Suppressor macrophage (primary cell): ENCODE results near the gene PAPPA2.
"Not testable (repeated sequence)": the region's sequence is repeated elsewhere in the genome, so short reads cannot be mapped to it uniquely, and the experiment has no call there.

Experiments used
- DNase-seq, 4 experiments: peaks; one replicate each; pipeline ENCODE4 v3.0.0-alpha.2; 2020 to 2022

The PAPPA2 gene

DNA sequence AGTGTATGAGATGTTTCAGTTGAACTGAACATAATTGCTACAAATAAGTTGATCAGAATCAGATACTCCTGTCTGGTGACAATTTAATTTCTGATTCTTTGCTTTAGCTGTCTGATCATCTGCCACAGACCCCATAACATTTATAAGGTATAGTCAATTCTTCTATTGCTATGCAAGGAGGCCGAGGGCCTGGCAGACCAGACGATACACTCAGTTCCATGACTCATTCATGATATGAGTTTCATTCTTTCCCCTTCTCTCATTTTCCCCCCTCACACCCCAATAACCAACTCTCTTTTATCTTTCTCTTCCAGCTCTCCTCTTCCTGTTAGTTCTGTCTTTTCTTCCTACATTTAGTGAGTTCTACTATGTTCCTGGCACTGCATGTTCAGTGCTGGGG, 236.8 kb downstream of the PAPPA2 start:
- no peak for DNase-seq

GRCh38 chr1:176701151-176701866, 238.3 kb downstream of the PAPPA2 start:
- DNase-seq: no peak

DNA sequence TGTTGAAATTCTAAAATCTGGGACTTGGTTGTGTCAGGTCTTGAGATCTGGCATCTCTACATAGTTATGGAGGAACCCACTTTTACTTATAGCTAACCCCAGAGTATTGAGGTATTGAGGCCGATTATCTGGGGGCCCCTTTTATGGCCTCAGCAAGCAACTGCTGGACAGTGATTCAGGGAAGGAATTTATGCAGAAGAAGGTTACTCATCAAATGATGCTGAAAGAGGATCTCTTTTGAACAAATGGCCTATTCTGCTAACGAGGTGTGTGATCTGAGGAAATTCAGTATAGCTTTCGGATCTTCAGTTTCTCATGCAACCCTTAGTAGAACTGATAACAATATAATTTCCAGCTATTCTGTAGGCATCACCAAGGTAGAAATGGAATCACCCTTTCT, 239.9 kb downstream of the PAPPA2 start:
- DNase-seq: no peak

GRCh38 chr1:176705585-176705984, 242.6 kb downstream of the PAPPA2 start:
- DNase-seq: no peak

DNA sequence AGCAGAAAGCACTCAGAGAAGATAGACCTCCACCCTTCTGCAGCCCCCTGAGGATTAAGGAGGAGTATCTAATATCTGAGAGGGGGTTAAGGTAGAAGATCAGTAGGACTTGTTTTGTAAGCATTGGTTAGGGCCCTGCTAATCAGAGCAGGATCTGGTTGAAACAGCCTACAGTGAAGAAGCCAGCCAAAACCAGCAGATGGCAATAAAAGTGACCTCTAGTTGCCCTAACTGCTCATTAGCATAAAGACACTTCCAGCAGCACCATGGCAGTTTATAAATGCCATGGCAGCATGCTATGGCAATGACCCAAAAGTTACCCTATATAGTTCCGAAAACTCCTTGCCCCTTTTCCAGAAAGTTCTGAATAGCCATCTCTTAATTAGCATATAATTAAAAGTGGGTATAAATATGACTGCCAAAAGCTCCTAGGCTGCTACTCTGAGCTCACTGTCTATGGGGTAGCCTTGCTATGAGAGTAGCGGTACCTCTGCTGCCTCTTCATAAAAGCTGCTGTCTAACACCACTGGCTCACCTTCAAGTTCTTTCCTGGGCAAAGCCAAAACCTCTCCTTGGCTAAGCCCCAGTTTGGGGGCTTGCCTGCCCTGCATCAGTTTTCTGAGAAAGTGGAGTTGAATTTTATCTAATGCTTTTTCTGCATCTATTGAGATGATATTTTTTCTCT, 254.2 kb downstream of the PAPPA2 start:
- DNase-seq: no peak

GRCh38 chr1:176719447-176719846, 256.5 kb downstream of the PAPPA2 start:
- no peak for DNase-seq

GRCh38 chr1:176720838-176721237, 257.9 kb downstream of the PAPPA2 start:
- no peak for DNase-seq

- DNase-seq: no peak
These were observed 270.7 kb downstream of the PAPPA2 start for GRCh38 chr1:176733661-176734060.

DNA sequence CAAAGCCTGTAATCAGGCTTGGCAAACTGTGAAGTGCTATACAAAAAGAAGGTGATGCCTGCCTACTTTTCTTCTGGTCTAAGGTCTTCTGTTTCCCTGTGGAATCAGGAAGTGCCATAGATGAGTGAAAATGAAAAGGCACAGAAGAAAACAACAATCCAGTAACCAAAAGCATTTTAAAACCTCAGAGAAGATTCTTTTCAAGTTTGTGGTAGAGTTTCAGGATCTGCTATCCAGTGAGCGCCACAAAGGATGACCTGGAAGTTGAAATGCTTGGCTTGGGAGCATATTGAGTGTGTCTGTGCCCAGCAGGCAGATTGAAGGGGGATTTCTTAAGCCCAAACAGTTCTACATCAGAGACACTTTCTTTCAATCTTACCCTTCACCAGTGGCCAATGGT, 272.2 kb downstream of the PAPPA2 start:
- DNase-seq: no peak

- DNase-seq: no peak
These were observed 273.0 kb downstream of the PAPPA2 start for GRCh38 chr1:176736015-176736414.

DNA sequence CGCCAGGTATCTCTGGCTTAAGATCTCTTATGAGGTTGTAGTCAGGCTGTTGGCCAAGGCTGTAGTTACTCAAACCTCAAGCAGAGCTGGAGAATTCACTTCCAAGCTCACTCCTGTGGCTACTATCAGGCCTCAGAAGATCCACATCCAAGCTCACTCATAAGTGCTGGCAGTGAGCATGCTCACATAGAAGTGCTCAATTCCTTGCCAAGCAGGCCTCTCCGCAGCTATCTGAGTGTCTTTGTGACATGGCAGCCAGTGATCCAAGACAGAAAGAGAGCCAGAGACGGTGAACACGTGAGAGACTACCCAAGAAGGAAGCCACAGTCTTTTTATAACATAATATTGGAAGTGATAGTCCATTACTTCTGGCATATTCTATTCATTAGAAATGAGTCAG, 278.2 kb downstream of the PAPPA2 start:
- DNase-seq: no peak

GRCh38 chr1:176742322-176742721, 279.3 kb downstream of the PAPPA2 start:
- no peak for DNase-seq

DNA sequence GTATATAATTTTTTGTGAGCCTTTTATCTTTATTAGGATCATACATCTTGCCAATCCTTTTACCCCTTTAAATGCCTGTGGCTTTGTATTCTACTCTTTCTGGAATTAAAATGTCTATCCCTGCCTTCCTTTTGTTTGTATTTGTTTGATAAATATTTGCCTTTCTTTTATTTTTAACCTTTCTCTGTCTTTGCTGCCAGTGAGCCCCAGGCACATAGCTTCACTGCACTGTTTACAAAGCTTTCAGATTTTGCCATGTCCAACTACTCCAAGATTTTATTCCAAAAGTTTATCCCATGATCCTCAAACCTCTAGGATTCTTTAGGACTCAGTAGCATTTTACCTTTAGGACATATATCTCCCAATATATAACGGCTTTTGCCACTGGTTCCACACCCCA, 281.2 kb downstream of the PAPPA2 start:
- no peak for DNase-seq

DNA sequence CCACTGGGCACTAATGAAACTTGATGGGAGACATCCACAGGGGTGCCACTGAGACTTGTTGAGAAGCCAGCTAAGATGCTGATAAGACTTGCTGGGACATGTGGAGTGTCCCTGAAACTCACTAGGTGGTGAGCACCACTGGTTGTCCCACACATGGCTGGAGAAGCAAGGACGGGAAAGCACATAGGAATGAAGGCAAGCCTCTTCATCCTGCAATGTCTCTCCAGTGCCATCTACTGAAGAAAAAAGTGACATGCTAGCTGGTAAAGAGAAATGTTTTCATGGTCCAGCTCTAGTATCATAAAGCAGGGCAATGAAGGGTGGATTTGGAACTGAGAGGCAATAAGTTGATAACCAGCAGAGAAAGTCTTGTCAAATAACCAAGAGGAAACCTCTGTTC, 283.0 kb downstream of the PAPPA2 start:
- no peak for DNase-seq

- no peak for DNase-seq
These were observed 289.5 kb downstream of the PAPPA2 start for GRCh38 chr1:176752505-176752904.

DNA sequence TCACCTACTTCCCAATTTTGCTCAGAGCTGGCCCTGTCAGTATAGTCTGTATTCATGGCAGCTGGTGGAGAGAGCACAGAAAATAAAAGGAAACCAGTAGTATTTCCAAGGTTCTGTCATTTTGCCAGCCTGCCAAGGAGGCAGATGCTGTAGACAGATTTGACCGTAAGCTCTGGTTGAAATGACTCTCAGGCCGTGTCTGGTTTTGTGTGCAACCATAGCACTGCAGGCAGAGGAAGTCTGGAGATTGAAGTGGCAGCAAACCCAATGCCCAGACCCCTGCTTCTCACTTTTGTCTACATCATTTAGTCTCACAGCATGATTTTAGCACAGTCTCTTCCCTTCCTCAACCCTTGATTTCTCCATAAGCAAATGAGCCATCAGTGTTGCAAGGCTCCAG, 291.7 kb downstream of the PAPPA2 start:
- DNase-seq: no peak

DNA sequence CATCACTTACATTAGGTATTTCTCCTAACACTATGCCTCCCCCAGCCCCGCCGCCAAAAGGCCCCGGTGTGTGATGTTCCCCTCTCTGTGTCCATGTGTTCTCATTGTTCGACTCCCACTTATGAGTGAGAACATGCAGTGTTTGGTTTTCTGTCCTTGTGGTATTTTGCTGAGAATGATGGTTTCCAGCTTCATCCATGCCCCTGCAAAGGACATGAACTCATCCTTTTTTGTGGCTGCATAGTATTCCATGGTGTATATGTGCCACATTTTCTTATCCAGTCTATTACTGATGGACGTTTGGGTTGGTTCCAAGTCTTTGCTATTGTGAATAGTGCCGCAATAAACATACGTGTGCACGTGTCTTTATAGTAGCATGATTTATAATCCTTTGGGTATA, 293.8 kb downstream of the PAPPA2 start:
- DNase-seq: not testable (repeated sequence)

DNA sequence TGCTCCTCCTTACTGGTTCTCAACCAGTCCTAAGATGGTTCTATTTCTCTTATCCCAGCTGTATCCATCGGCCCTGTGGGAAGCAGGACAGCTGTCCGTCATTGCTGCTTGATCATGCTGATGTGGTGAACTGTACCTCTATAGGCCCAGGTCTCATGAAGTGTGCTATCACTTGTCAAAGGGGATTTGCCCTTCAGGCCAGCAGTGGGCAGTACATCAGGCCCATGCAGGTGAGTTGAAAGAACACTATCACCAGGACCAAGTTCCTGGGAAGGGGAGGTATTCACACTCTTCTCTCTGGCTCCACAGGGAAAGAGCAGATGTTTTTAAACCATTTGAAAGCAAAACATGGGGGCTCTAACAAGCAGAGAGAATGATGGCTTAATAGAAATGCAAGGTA, 302.6 kb downstream of the PAPPA2 start:
- no peak for DNase-seq

GRCh38 chr1:176766779-176767178, 303.8 kb downstream of the PAPPA2 start:
- DNase-seq: no peak

GRCh38 chr1:176767714-176768136, 304.8 kb downstream of the PAPPA2 start:
- no peak for DNase-seq

- DNase-seq: no peak
These were observed 305.6 kb downstream of the PAPPA2 start for GRCh38 chr1:176768532-176768931.

GRCh38 chr1:176770066-176770465, 307.1 kb downstream of the PAPPA2 start:
- no peak for DNase-seq

DNA sequence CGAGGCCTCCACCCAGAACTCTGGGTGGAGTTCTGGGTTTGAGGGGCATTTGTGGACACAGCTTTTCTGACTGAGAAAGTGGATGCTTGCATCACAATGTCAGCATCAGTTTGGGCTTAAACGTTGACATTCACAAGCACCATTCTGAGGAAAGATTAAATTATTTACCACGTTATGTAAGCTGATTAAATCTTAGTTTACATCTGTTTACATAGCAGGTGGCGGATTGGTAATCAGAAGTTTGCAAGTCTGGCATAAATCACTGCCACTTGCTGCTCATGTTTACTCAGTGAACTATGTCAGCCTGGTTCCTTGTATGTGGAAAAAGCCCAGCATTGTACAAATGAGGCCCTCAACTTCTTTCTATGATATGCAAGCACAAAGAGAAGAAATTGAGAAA, 310.1 kb downstream of the PAPPA2 start:
- DNase-seq: no peak

- DNase-seq: no peak
These were observed 311.2 kb downstream of the PAPPA2 start for GRCh38 chr1:176774224-176774623.

DNA sequence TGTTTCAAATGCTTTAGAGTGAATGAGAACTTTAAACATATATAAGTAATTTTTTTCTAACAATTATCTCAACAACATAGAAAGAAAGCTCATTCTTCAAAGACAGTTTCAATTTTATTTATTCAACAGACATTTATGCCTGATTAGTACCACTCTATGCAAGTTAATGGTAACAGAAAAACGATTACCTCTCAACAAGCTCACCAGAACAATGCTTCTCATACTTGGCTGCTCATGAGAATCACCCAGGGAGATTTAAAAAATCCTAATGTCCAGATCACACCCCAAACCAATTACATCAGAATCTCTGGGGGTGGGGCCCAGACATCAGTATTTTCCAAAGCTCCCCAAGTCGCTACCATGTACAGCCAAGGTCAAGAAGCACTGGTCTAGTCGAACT, 312.4 kb downstream of the PAPPA2 start:
- DNase-seq: no peak
